GM18519 (cell line): ENCODE data around the gene ETS1.

Experiments used
- ATAC-seq: cut with Tn5 transposase; IDR thresholded peaks from one replicate; pipeline ENCODE4 v1.9.1; 2021; ENCODE audit warnings: mild to moderate bottlenecking, moderate library complexity; ENCODE audit not compliant: unreplicated experiment, low FRiP score

Gene ETS1

GRCh38 chr11:128587415-128587814, at the start of gene ETS1:
Gene ETS1 (minus strand): TSS chr11:128587558. CDS start chr11:128573130, 14,428 bp downstream.
- no peak for ATAC-seq

GRCh38 chr11:128634395-128634794, 47.0 kb upstream of the ETS1 start:
- ATAC-seq = no peak

- no peak for ATAC-seq
These were observed 46.1 kb upstream of the ETS1 start for GRCh38 chr11:128633384-128633965.

GRCh38 chr11:128632141-128632791, 44.9 kb upstream of the ETS1 start:
- ATAC-seq = no peak

- ATAC-seq = no peak
These were observed 43.2 kb upstream of the ETS1 start for GRCh38 chr11:128630367-128631230.

- ATAC-seq = no peak
These were observed 42.3 kb upstream of the ETS1 start for GRCh38 chr11:128629516-128630106.

GRCh38 chr11:128628686-128629085, 41.3 kb upstream of the ETS1 start:
- ATAC-seq = no peak

- no peak for ATAC-seq
These were observed 40.9 kb upstream of the ETS1 start for GRCh38 chr11:128628325-128628673.

- ATAC-seq = no peak
These were observed 40.4 kb upstream of the ETS1 start for GRCh38 chr11:128627666-128628324.

GRCh38 chr11:128626913-128627665, 39.7 kb upstream of the ETS1 start:
- no peak for ATAC-seq

GRCh38 chr11:128625746-128626145, 38.4 kb upstream of the ETS1 start:
- ATAC-seq = no peak

GRCh38 chr11:128625326-128625725, 38.0 kb upstream of the ETS1 start:
- no peak for ATAC-seq

- no peak for ATAC-seq
These were observed 37.2 kb upstream of the ETS1 start for GRCh38 chr11:128624269-128625175.

- no peak for ATAC-seq
These were observed 35.7 kb upstream of the ETS1 start for GRCh38 chr11:128623091-128623490.

- ATAC-seq = no peak
These were observed 34.5 kb upstream of the ETS1 start for GRCh38 chr11:128621601-128622501.

- ATAC-seq = no peak
These were observed 33.1 kb upstream of the ETS1 start for GRCh38 chr11:128620309-128621100.
